ENCODE measurements around the gene YPEL2. TPM values are rescaled to one million over a fixed set of nuclear protein-coding genes. Genes with fewer than 3 reads are reported as not detected.

The YPEL2 gene
- total RNA-seq, 1 donor from 2014 or later: 41.1 TPM

DNA sequence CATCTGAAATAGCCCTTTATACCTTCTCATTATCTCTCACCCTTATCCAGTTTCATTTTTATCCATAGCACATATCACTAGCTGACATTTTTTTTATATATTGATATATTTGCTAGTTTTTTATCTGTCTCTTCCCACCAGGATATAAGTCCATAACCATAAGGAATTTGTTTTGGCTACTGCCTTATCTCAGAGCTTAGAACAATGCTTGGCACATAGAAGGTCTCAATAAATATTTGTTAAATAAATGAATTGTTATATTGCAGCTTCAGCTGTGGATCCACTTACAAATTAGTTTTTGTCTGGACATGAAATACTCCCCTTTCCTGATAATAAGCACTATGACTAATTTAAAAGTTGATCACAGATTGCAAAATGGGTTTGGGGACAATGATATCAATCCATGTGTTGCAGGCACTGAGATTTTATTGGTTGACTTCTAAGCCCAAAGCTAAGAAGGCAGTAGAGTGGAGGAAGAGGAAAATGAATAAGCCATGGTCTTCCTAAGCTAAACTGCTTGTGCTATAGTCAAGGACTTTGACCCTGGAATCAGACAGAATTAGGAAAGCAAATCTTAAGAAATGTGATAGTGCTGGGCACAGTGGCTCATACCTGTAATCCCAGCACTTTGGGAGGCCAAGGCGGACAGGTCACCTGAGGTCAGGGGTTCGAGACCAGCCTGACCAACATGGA, 31.9 kb upstream of the YPEL2 start:
- Histone ChIP-seq H3K27me3 (ENCODE audit: insufficient read depth, low read length) (peaks cover 3% of the 10 kb centered on the region), H4K20me1 (ENCODE audit: insufficient read depth, low read length) (no peaks in the 10 kb centered on the region), H3K4me3 (ENCODE audit: insufficient read depth, low read depth, low read length) (no peak overlapping the region), H3K79me2 (ENCODE audit: insufficient read depth, low read length) (no peaks in the 10 kb centered on the region), H3K9ac (ENCODE audit: low read length) (no peak overlapping the region), H3K36me3 (ENCODE audit: insufficient read depth, low read length) (no peaks in the 10 kb centered on the region), H3K9me3 (ENCODE audit: insufficient read depth, low read depth, low read length) (no peaks in the 10 kb centered on the region), H3K4me2 (ENCODE audit: low read length) (no peak overlapping the region), H3K4me1 (ENCODE audit: insufficient read depth, low read length) (no peaks in the 10 kb centered on the region), H2AFZ (ENCODE audit: low read depth, low read length) (no peak overlapping the region), H3K27ac (ENCODE audit: low read depth, low read length) (no peak overlapping the region)
- DNase-seq (ENCODE audit: low read depth) (no peak), FAIRE-seq (no peak)
- Mint-ChIP-seq H3K9me3 (ENCODE audit: unreplicated experiment) (no peaks in the 10 kb centered on the region), H3K27ac (ENCODE audit: unreplicated experiment) (no peak overlapping the region), H3K4me1 (ENCODE audit: low read depth, unreplicated experiment) (no peaks in the 10 kb centered on the region), H3K36me3 (ENCODE audit: low read depth, unreplicated experiment) (no peaks in the 10 kb centered on the region), H3K27me3 (ENCODE audit: low read depth, unreplicated experiment) (no peaks in the 10 kb centered on the region), H3K4me3 (ENCODE audit: unreplicated experiment) (no peak overlapping the region)
- TF ChIP-seq, protein P1, sequence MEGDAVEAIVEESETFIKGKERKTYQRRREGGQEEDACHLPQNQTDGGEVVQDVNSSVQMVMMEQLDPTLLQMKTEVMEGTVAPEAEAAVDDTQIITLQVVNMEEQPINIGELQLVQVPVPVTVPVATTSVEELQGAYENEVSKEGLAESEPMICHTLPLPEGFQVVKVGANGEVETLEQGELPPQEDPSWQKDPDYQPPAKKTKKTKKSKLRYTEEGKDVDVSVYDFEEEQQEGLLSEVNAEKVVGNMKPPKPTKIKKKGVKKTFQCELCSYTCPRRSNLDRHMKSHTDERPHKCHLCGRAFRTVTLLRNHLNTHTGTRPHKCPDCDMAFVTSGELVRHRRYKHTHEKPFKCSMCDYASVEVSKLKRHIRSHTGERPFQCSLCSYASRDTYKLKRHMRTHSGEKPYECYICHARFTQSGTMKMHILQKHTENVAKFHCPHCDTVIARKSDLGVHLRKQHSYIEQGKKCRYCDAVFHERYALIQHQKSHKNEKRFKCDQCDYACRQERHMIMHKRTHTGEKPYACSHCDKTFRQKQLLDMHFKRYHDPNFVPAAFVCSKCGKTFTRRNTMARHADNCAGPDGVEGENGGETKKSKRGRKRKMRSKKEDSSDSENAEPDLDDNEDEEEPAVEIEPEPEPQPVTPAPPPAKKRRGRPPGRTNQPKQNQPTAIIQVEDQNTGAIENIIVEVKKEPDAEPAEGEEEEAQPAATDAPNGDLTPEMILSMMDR (IDR thresholded peaks at IDR 0.05; ENCODE audit: insufficient read depth, low read depth, low read length): no peak
- no peak for TF ChIP-seq EZH2 (IDR thresholded peaks at IDR 0.05; ENCODE audit: insufficient read depth, low read length)

DNA sequence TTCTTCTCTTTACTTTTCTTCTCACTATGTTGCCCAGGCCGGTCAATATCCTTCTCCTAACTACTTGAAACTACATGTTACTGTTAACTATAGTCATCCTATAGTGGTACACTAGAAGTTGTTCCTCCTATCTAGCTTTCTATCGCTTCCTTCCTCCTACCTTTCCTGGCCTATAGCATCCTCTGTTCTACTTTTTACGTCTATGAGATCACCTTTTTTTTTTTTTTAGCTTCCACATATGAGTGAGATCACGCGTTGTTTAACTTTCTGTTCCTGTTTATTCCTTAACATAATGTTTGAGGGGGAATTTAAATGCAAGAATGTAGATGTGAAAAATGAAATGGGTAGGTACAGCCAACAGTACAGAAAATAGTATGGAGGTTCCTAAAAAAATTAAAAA, 30.5 kb upstream of the YPEL2 start:
- FAIRE-seq (no peak), DNase-seq (ENCODE audit: low read depth) (no peak)
- no peak overlapping the region for H3K27ac ChIP-seq (ENCODE audit: low read depth, low read length)
- H3K9ac ChIP-seq (ENCODE audit: low read length): no peak overlapping the region
- no peaks in the 10 kb centered on the region for H4K20me1 ChIP-seq (ENCODE audit: insufficient read depth, low read length)
- H3K4me2 ChIP-seq (ENCODE audit: low read length): no peak overlapping the region
- H3K4me3 ChIP-seq (ENCODE audit: insufficient read depth, low read depth, low read length): no peak overlapping the region
- Mint-ChIP-seq H3K4me3 (ENCODE audit: unreplicated experiment) (no peak overlapping the region), H3K27ac (ENCODE audit: unreplicated experiment) (no peak overlapping the region), H3K4me1 (ENCODE audit: low read depth, unreplicated experiment) (no peaks in the 10 kb centered on the region), H3K27me3 (ENCODE audit: low read depth, unreplicated experiment) (no peaks in the 10 kb centered on the region), H3K9me3 (ENCODE audit: unreplicated experiment) (no peaks in the 10 kb centered on the region), H3K36me3 (ENCODE audit: low read depth, unreplicated experiment) (no peaks in the 10 kb centered on the region)
- no peaks in the 10 kb centered on the region for H3K79me2 ChIP-seq (ENCODE audit: insufficient read depth, low read length)
- no peak for TF ChIP-seq EZH2 (IDR thresholded peaks at IDR 0.05; ENCODE audit: insufficient read depth, low read length)
- TF ChIP-seq, protein P1 (IDR thresholded peaks at IDR 0.05; ENCODE audit: insufficient read depth, low read depth, low read length): no peak
- H3K9me3 ChIP-seq (ENCODE audit: insufficient read depth, low read depth, low read length): no peaks in the 10 kb centered on the region
- H3K4me1 ChIP-seq (ENCODE audit: insufficient read depth, low read length): no peaks in the 10 kb centered on the region
- no peak overlapping the region for H2AFZ ChIP-seq (ENCODE audit: low read depth, low read length)
- no peaks in the 10 kb centered on the region for H3K36me3 ChIP-seq (ENCODE audit: insufficient read depth, low read length)
- peaks cover 2% of the 10 kb centered on the region for H3K27me3 ChIP-seq (ENCODE audit: insufficient read depth, low read length)

DNA sequence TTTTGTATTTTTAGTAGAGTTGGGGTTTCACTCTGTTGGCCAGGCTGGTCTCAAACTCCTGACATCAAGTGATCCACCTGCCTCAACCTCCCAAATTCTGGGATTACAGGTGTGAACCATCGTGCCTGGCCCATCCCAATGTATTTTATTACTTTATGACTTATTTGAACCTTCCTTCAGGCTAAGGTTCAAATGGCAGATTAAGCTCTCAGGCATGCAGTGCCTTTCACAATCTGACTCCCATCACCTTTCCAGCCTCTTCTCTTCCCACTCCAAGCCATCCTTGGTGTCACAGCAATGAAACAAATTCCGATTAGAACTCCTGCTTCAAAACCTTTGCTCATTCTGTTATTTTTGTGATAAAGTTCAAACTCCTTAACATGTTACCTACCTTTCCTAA, 26.6 kb upstream of the YPEL2 start:
- no peak overlapping the region for H3K9ac ChIP-seq (ENCODE audit: low read length)
- no peaks in the 10 kb centered on the region for H3K27me3 ChIP-seq (ENCODE audit: insufficient read depth, low read length)
- H3K4me2 ChIP-seq (ENCODE audit: low read length): no peak overlapping the region
- no peak overlapping the region for H3K27ac ChIP-seq (ENCODE audit: low read depth, low read length)
- H3K4me3 ChIP-seq (ENCODE audit: insufficient read depth, low read depth, low read length): no peak overlapping the region
- no peak for DNase-seq (ENCODE audit: low read depth)
- H3K4me1 ChIP-seq (ENCODE audit: insufficient read depth, low read length): no peaks in the 10 kb centered on the region
- FAIRE-seq: no peak
- no peaks in the 10 kb centered on the region for H3K36me3 Mint-ChIP-seq (ENCODE audit: low read depth, unreplicated experiment)
- H3K27ac Mint-ChIP-seq (ENCODE audit: unreplicated experiment): no peak overlapping the region
- H2AFZ ChIP-seq (ENCODE audit: low read depth, low read length): no peak overlapping the region
- no peak overlapping the region for H3K4me3 Mint-ChIP-seq (ENCODE audit: unreplicated experiment)
- TF ChIP-seq, protein P1 (IDR thresholded peaks at IDR 0.05; ENCODE audit: insufficient read depth, low read depth, low read length): no peak
- no peaks in the 10 kb centered on the region for H4K20me1 ChIP-seq (ENCODE audit: insufficient read depth, low read length)
- H3K4me1 Mint-ChIP-seq (ENCODE audit: low read depth, unreplicated experiment): no peaks in the 10 kb centered on the region
- no peaks in the 10 kb centered on the region for H3K9me3 ChIP-seq (ENCODE audit: insufficient read depth, low read depth, low read length)
- H3K79me2 ChIP-seq (ENCODE audit: insufficient read depth, low read length): no peaks in the 10 kb centered on the region
- no peaks in the 10 kb centered on the region for H3K36me3 ChIP-seq (ENCODE audit: insufficient read depth, low read length)
- H3K27me3 Mint-ChIP-seq (ENCODE audit: low read depth, unreplicated experiment): no peaks in the 10 kb centered on the region
- no peaks in the 10 kb centered on the region for H3K9me3 Mint-ChIP-seq (ENCODE audit: unreplicated experiment)

Data from astrocyte (in vitro differentiated cells and primary cell).